Caco-2 (cell line): Measurements from ENCODE around the gene CD300LD. TPM values are rescaled to one million over a fixed set of nuclear protein-coding genes. Genes with fewer than 3 reads are reported as not detected.

Experiments used
- BruUV-seq: library from RNA; stranded (reverse); fragments of 400-500 nt; replicated peaks from 2 replicates; lab custom pipeline; 2021; lab: Mats Ljungman, UMichigan
- CTCF ChIA-PET: fragments of 300-600 bp; sonication (Branson Sonifier 250); formaldehyde crosslinking; loops from one replicate; lab custom pipeline; 2022; ENCODE audit warnings: antibody characterized with exemption; lab: Charles Lee
- POLR2A ChIA-PET: fragments of 300-600 bp; sonication (Branson Sonifier 250); formaldehyde crosslinking; loops from one replicate; lab custom pipeline; 2022; ENCODE audit warnings: antibody characterized with exemption; lab: Charles Lee
- DNase-seq, 2 experiments: peaks; one replicate each; pipeline versions ENCODE4 v3.0.0 to v3.0.0-alpha.2; 2020 to 2022
- H3K27me3 ChIP-seq: replicated peaks from 2 replicates; pipeline ENCODE4 v1.6.0; 2011; ENCODE audit warnings: low read length; ENCODE audit not compliant: control insufficient read depth, insufficient read depth
- H3K36me3 ChIP-seq: 2 replicates; pipeline ENCODE4 v1.5.1; 2011; ENCODE audit warnings: low read length; ENCODE audit not compliant: control insufficient read depth, insufficient read depth
- H3K4me1 ChIP-seq: fragments of 250-450 bp; sonication (Bioruptor Pico); 2 replicates; pipeline ENCODE4 v1.5.1; 2020; ENCODE audit warnings: mild to moderate bottlenecking
- H3K4me3 ChIP-seq: 2 replicates; pipeline ENCODE4 v1.5.1; 2011; ENCODE audit warnings: low read depth, mild to moderate bottlenecking, control low read depth, low read length
- H3K9me3 ChIP-seq: fragments of 250-450 bp; sonication (Bioruptor Pico); 2 replicates; pipeline ENCODE4 v1.5.1; 2020; ENCODE audit warnings: mild to moderate bottlenecking, moderate library complexity
- H3K27ac Mint-ChIP-seq: one replicate; pipeline ENCODE4 v1.8.0; 2022; ENCODE audit warnings: mixed read lengths; ENCODE audit not compliant: unreplicated experiment
- H3K27me3 Mint-ChIP-seq: one replicate; pipeline ENCODE4 v1.8.0; 2022; ENCODE audit warnings: mixed read lengths; ENCODE audit not compliant: insufficient read depth, unreplicated experiment
- H3K36me3 Mint-ChIP-seq: one replicate; pipeline ENCODE4 v1.8.0; 2022; ENCODE audit warnings: mild to moderate bottlenecking, mixed read lengths; ENCODE audit not compliant: insufficient read depth, unreplicated experiment
- H3K4me1 Mint-ChIP-seq: one replicate; pipeline ENCODE4 v1.8.0; 2022; ENCODE audit warnings: low read depth, mixed read lengths; ENCODE audit not compliant: unreplicated experiment
- H3K4me3 Mint-ChIP-seq: one replicate; pipeline ENCODE4 v1.8.0; 2022; ENCODE audit warnings: mild to moderate bottlenecking, moderate library complexity, mixed read lengths; ENCODE audit not compliant: unreplicated experiment
- H3K9me3 Mint-ChIP-seq: one replicate; pipeline ENCODE4 v1.8.0; 2022; ENCODE audit warnings: mixed read lengths; ENCODE audit not compliant: unreplicated experiment
- intact Hi-C: fragments of 100-400 bp; cut with micrococcal nuclease; formaldehyde crosslinking; loops from one replicate; pipeline ENCODE4 v1.10.0; 2022; ENCODE audit not compliant: unreplicated experiment
- total RNA-seq: library from RNA; stranded (reverse); gene quantifications from 2 replicates; pipeline ENCODE4 v1.2.3, GENCODE V29; 2022
- TF ChIP-seq, protein P1 (sequence below), 2 experiments: fragments of 200-600 bp in 1 of 2; IDR thresholded peaks; 1 replicate in 1 of 2; 2 replicates in 1 of 2; pipeline versions ENCODE4 v1.5.1 to v1.8.0; 2011 to 2022; ENCODE audit warnings: antibody characterized with exemption in 1 of 2, control low read depth in 1 of 2, inconsistent platforms in 1 of 2, low read depth in 1 of 2, low read length in 1 of 2, mild to moderate bottlenecking in 1 of 2, moderate library complexity in 1 of 2; ENCODE audit not compliant: insufficient read depth in 1 of 2, severe bottlenecking in 1 of 2, unreplicated experiment in 1 of 2

CD300LD gene
- total RNA-seq, 1 experiment from 2014 or later, result not detected

DNA sequence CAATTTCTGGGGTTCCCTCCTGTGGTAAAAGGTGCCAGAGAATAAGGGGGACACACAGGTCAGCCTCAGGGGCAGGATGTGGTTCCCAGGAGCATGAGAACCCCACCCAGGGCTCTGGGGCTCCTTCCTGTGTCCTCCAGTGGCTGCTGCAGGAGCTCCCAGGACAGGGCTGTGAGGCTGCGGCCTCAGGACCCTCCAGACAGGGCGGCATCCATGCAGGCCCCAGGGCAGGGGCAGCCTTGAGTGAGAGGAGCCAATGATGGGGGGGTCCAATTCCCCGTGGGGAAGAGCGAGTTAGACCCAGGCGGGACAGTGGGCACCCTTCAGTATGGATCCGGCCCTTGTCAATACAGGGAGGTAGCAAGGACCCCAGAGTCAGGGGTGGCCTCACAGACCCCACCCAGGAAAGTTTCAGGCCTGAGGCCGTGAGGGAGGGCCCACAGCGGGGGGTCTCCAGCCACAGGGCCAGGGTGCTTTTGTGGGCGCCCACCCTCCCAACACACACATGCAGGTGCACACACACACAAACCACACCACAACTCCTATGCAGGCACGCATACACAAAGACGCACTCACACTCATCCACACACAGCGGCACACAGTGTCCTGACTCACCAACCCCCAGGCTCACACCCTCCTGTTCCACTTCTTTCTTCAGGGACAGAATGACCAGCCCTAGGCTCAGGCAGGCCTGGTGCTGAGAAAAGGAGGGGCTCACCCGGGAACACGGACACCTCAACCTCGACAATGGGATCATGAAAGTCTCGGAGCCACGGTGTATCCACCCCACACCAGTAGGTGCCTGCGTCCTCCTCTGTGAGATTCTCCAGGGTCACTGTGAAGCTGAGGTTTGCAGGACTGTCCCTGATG lies 48.0 kb downstream of the CD300LD start:
- H3K4me3 Mint-ChIP-seq, result no peak overlapping the region
- CTCF ChIA-PET, result no interaction called here

DNA sequence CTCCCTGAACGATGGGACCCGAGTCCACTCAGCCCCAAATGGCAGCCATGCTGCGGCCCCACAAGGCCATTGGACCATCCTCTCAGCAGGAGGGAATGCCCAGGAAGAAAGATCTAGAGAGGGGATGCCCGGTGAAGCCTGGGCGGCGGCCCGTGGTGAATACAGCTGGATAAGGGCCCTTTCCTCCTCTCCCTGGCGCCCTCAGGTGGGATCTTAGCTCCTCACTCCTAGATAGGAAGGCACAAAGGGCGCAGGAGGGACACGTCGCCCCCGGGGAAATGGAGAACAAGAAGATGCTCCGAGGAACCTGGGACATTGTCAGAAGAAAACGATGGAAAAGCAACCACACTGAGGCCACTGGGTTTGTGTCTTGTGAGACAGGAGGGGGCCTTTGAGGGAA lies 48.7 kb downstream of the CD300LD start:
- no peak overlapping the region for H3K27ac Mint-ChIP-seq
- H3K4me3 Mint-ChIP-seq, result no peak overlapping the region
- TF ChIP-seq, protein P1, sequence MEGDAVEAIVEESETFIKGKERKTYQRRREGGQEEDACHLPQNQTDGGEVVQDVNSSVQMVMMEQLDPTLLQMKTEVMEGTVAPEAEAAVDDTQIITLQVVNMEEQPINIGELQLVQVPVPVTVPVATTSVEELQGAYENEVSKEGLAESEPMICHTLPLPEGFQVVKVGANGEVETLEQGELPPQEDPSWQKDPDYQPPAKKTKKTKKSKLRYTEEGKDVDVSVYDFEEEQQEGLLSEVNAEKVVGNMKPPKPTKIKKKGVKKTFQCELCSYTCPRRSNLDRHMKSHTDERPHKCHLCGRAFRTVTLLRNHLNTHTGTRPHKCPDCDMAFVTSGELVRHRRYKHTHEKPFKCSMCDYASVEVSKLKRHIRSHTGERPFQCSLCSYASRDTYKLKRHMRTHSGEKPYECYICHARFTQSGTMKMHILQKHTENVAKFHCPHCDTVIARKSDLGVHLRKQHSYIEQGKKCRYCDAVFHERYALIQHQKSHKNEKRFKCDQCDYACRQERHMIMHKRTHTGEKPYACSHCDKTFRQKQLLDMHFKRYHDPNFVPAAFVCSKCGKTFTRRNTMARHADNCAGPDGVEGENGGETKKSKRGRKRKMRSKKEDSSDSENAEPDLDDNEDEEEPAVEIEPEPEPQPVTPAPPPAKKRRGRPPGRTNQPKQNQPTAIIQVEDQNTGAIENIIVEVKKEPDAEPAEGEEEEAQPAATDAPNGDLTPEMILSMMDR (IDR thresholded peaks at IDR 0.05; ENCODE audit: insufficient read depth in 1 of 2, low read depth in 1 of 2, low read length in 1 of 2, severe bottlenecking in 1 of 2, unreplicated experiment in 1 of 2), result no peak
- Histone ChIP-seq H3K4me1 (no peaks in the 10 kb centered on the region), H3K9me3 (no peaks in the 10 kb centered on the region), H3K27me3 (peaks cover 3% of the 10 kb centered on the region), H3K4me3 (no peak overlapping the region), H3K36me3 (no peaks in the 10 kb centered on the region)
- no peaks in the 10 kb centered on the region for H3K4me1 Mint-ChIP-seq
- no peaks in the 10 kb centered on the region for H3K36me3 Mint-ChIP-seq
- no peaks in the 10 kb centered on the region for H3K9me3 Mint-ChIP-seq
- no TSS peak for BruUV-seq
- CTCF ChIA-PET, result no interaction called here
- POLR2A ChIA-PET, result no interaction called here
- intact Hi-C loops, result no loop called here
- H3K27me3 Mint-ChIP-seq, result peaks cover 23% of the 10 kb centered on the region
- DNase-seq, result no peak

More for the DNA sequence above, 48.0 kb downstream of the CD300LD start:
- Mint-ChIP-seq H3K36me3 (no peaks in the 10 kb centered on the region), H3K27ac (no peak overlapping the region), H3K27me3 (peaks cover 26% of the 10 kb centered on the region), H3K9me3 (no peaks in the 10 kb centered on the region), H3K4me1 (no peaks in the 10 kb centered on the region)
- POLR2A ChIA-PET, result no interaction called here
- TF ChIP-seq, protein P1 (IDR thresholded peaks at IDR 0.05; ENCODE audit: insufficient read depth in 1 of 2, low read depth in 1 of 2, low read length in 1 of 2, severe bottlenecking in 1 of 2, unreplicated experiment in 1 of 2), result no peak
- no peaks in the 10 kb centered on the region for H3K4me1 ChIP-seq
- H3K9me3 ChIP-seq, result no peaks in the 10 kb centered on the region
- DNase-seq, result no peak
- H3K27me3 ChIP-seq, result peaks cover 2% of the 10 kb centered on the region
- no peaks in the 10 kb centered on the region for H3K36me3 ChIP-seq
- no TSS peak for BruUV-seq
- intact Hi-C loops, result no loop called here
- no peak overlapping the region for H3K4me3 ChIP-seq

DNA sequence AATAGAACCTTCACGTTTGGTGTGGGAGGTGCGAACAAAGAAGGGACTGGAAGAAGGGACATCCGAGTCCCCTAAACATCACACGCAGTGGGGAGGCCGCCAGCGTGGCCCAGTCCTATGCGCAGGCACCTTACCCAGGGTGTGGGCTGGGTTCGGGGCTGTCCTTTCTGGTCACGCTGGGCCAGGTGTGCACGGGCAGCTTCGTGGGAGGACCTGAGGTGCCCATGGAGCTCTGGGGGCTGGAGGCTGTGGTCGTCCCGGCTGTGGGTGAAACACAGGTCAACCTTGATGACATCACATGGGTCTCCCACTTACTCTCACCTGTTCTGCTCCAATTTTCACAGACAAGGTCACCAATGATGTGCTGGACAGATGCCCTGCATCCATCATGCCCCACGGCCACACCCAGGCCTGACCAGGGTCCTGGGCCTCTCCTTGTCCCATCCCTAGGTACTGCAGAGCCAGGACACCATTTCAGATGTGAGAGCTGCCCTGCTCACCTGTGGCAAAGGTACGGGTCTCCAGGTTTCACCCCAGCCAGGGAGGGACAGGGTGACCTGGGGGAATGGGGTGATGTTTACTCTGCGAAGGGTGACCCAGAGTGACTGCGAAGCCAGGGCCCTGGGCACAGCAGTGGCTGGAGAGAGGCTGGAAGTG lies 49.2 kb downstream of the CD300LD start:
- TF ChIP-seq, protein P1 (IDR thresholded peaks at IDR 0.05; ENCODE audit: insufficient read depth in 1 of 2, low read depth in 1 of 2, low read length in 1 of 2, severe bottlenecking in 1 of 2, unreplicated experiment in 1 of 2), result no peak
- BruUV-seq, result no TSS peak
- CTCF ChIA-PET, result no interaction called here

More for the DNA sequence above, 49.2 kb downstream of the CD300LD start:
- intact Hi-C loops, result no loop called here
- no peak for DNase-seq
- POLR2A ChIA-PET, result no interaction called here
- H3K4me1 ChIP-seq, result no peaks in the 10 kb centered on the region
- Mint-ChIP-seq H3K4me3 (no peak overlapping the region), H3K27ac (no peak overlapping the region), H3K27me3 (peaks cover 19% of the 10 kb centered on the region), H3K36me3 (no peaks in the 10 kb centered on the region), H3K9me3 (no peaks in the 10 kb centered on the region), H3K4me1 (no peaks in the 10 kb centered on the region)
- H3K9me3 ChIP-seq, result no peaks in the 10 kb centered on the region
- H3K27me3 ChIP-seq, result peaks cover 3% of the 10 kb centered on the region
- no peaks in the 10 kb centered on the region for H3K36me3 ChIP-seq
- no peak overlapping the region for H3K4me3 ChIP-seq
